HG03469 (cell line): ENCODE measurements around the gene RUNX1.

Experiments used
- ATAC-seq: cut with Tn5 transposase; IDR thresholded peaks from one replicate; pipeline ENCODE4 v1.9.1; 2021; ENCODE audit warnings: mild to moderate bottlenecking, moderate library complexity, moderate number of reproducible peaks; ENCODE audit not compliant: unreplicated experiment

RUNX1 gene

GRCh38 chr21:34908419-34909055 lies 140.6 kb downstream of the RUNX1 start:
- no peak for ATAC-seq

- ATAC-seq, result no peak
Measured at GRCh38 chr21:34907461-34908418, 141.4 kb downstream of the RUNX1 start.

- ATAC-seq, result no peak
Measured at GRCh38 chr21:34906401-34906800, 142.7 kb downstream of the RUNX1 start.

GRCh38 chr21:34905218-34905537 lies 143.9 kb downstream of the RUNX1 start:
- ATAC-seq, result no peak

GRCh38 chr21:34904526-34905217 lies 144.4 kb downstream of the RUNX1 start:
- ATAC-seq, result no peak

- no peak for ATAC-seq
Measured at GRCh38 chr21:34900376-34900775, 148.7 kb downstream of the RUNX1 start.

- ATAC-seq, result no peak
Measured at GRCh38 chr21:34899760-34900159, 149.3 kb downstream of the RUNX1 start.

- no peak for ATAC-seq
Measured at GRCh38 chr21:34899302-34899701, 149.8 kb downstream of the RUNX1 start.

GRCh38 chr21:34897828-34898227 lies 151.3 kb downstream of the RUNX1 start:
- ATAC-seq, result no peak

- ATAC-seq, result no peak
Measured at GRCh38 chr21:34894401-34894800, 154.7 kb downstream of the RUNX1 start.

GRCh38 chr21:34892209-34892608 lies 156.9 kb downstream of the RUNX1 start:
- no peak for ATAC-seq

- no peak for ATAC-seq
Measured at GRCh38 chr21:34891613-34891943, 157.5 kb downstream of the RUNX1 start.

GRCh38 chr21:34890724-34891612 lies 158.1 kb downstream of the RUNX1 start:
- no peak for ATAC-seq

GRCh38 chr21:34890470-34890723 lies 158.7 kb downstream of the RUNX1 start:
- ATAC-seq, result no peak

- ATAC-seq, result peak; percentile 26
Measured at GRCh38 chr21:34889676-34890469, 159.2 kb downstream of the RUNX1 start.

GRCh38 chr21:34889320-34889675 lies 159.8 kb downstream of the RUNX1 start:
- ATAC-seq, result peak; percentile 6

GRCh38 chr21:34888569-34889319 lies 160.4 kb downstream of the RUNX1 start:
- peak; percentile 40 for ATAC-seq

GRCh38 chr21:34887725-34888568 lies 161.2 kb downstream of the RUNX1 start:
- no peak for ATAC-seq

GRCh38 chr21:34887105-34887442 lies 162.0 kb downstream of the RUNX1 start:
- ATAC-seq, result no peak
